Thoracic aorta (tissue), 2 donors: ENCODE measurements around the gene EIF3F. TPM values are rescaled to one million over a fixed set of nuclear protein-coding genes. Genes with fewer than 3 reads are reported as not detected.

ENCODE experiments used
- ATAC-seq: fragments of 150-250 bp; one replicate; pipeline ENCODE4 v1.8.0; 2017; ENCODE audit warnings: low read depth; ENCODE audit not compliant: insufficient number of reproducible peaks, low FRiP score
- DNase-seq: peaks from one replicate; pipeline ENCODE4 v3.0.0-alpha.2; 2020; ENCODE audit warnings: low spot score
- H3K27ac ChIP-seq, 2 donors: fragments of 200-600 bp; sonication (generic); 1 replicate in 1 of 2; 2 replicates in 1 of 2; pipeline ENCODE4 v1.5.1; 2016; ENCODE audit warnings: mild to moderate bottlenecking in 2 of 2, moderate library complexity in 2 of 2
- H3K27me3 ChIP-seq: fragments of 200-600 bp; sonication (generic); replicated peaks from 2 replicates; pipeline ENCODE4 v1.6.0; 2016; ENCODE audit warnings: mild to moderate bottlenecking; ENCODE audit not compliant: insufficient read depth
- H3K36me3 ChIP-seq: fragments of 200-600 bp; sonication (generic); one replicate; pipeline ENCODE4 v1.5.1; 2016
- H3K4me1 ChIP-seq, 2 donors: fragments of 200-600 bp; sonication (generic); 1 replicate in 1 of 2; 2 replicates in 1 of 2; pipeline versions ENCODE4 v1.5.1 to v1.6.0; 2016; ENCODE audit warnings: low read depth in 2 of 2, mild to moderate bottlenecking in 1 of 2; ENCODE audit not compliant: control insufficient read depth in 1 of 2
- H3K4me3 ChIP-seq: fragments of 200-600 bp; sonication (generic); 2 replicates; pipeline ENCODE4 v1.5.1; 2016; ENCODE audit warnings: mild to moderate bottlenecking
- H3K9me3 ChIP-seq: fragments of 200-600 bp; sonication (generic); 2 replicates; pipeline ENCODE4 v1.5.1; 2016
- total RNA-seq, 2 donors: library from RNA; depleted of rRNA; stranded (reverse); fragments of >200 nt; gene quantifications; one replicate each; pipeline versions ENCODE4 v1.1.0 to v1.2.3, GENCODE V29; 2016
- TF ChIP-seq, protein P1 (sequence below): fragments of 200-600 bp; sonication (generic); IDR thresholded peaks from one replicate; pipeline ENCODE4 v1.5.1; 2019; ENCODE audit warnings: antibody characterized with exemption

Gene EIF3F
- total RNA-seq, 2 donors from 2014 or later, result 125 to 166 TPM

DNA sequence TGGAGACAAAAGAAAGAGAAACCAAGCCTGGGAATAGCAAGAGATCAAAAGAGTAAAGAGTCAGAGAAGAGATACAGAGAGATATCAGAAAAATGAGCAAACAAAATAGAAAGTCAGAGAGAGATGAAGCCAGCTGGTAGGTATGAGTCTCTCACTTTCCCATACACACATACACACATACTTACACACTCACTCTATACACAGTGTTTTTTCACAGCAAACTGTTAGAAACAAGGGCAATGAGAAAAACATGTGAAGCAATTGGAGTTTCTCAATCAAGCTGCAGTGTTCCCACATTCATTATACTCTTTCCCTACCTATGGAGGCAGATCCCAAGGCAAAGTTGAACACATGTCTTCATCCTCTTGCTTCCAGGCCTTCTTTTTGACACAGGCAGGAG lies 19.3 kb upstream of the EIF3F start:
- ATAC-seq (no peak), DNase-seq (no peak)
- Histone ChIP-seq H3K9me3 (no peaks in the 10 kb centered on the region), H3K36me3 (no peaks in the 10 kb centered on the region), H3K4me1 (no peaks in the 10 kb centered on the region), H3K4me3 (no peak overlapping the region), H3K27ac (no peak overlapping the region), H3K27me3 (no peaks in the 10 kb centered on the region)
- TF ChIP-seq, protein P1, sequence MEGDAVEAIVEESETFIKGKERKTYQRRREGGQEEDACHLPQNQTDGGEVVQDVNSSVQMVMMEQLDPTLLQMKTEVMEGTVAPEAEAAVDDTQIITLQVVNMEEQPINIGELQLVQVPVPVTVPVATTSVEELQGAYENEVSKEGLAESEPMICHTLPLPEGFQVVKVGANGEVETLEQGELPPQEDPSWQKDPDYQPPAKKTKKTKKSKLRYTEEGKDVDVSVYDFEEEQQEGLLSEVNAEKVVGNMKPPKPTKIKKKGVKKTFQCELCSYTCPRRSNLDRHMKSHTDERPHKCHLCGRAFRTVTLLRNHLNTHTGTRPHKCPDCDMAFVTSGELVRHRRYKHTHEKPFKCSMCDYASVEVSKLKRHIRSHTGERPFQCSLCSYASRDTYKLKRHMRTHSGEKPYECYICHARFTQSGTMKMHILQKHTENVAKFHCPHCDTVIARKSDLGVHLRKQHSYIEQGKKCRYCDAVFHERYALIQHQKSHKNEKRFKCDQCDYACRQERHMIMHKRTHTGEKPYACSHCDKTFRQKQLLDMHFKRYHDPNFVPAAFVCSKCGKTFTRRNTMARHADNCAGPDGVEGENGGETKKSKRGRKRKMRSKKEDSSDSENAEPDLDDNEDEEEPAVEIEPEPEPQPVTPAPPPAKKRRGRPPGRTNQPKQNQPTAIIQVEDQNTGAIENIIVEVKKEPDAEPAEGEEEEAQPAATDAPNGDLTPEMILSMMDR, result no peak

DNA sequence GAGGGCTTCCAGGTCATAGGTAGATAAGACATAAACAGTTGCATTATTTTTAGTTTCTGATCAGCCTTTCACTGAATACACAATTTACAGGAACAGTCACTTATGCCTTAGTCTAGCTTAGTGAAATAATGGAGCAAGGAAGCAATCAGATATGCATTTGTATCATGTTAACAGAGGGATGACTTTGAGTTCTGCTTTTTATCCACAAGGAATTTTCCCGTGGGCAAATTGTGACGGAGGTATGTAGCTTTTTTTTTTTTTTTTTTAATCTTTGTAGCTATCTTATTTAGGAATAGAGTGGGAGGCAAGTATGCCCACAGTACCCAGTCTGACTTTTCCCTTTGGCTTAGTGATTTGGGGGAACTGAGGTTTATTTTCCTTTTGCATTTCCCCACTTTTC lies 18.5 kb upstream of the EIF3F start:
- Histone ChIP-seq H3K4me1 (no peaks in the 10 kb centered on the region), H3K27me3 (no peaks in the 10 kb centered on the region), H3K4me3 (no peak overlapping the region), H3K27ac (no peak overlapping the region), H3K36me3 (no peaks in the 10 kb centered on the region), H3K9me3 (no peaks in the 10 kb centered on the region)
- DNase-seq (no peak), ATAC-seq (no peak)
- TF ChIP-seq, protein P1, result no peak

DNA sequence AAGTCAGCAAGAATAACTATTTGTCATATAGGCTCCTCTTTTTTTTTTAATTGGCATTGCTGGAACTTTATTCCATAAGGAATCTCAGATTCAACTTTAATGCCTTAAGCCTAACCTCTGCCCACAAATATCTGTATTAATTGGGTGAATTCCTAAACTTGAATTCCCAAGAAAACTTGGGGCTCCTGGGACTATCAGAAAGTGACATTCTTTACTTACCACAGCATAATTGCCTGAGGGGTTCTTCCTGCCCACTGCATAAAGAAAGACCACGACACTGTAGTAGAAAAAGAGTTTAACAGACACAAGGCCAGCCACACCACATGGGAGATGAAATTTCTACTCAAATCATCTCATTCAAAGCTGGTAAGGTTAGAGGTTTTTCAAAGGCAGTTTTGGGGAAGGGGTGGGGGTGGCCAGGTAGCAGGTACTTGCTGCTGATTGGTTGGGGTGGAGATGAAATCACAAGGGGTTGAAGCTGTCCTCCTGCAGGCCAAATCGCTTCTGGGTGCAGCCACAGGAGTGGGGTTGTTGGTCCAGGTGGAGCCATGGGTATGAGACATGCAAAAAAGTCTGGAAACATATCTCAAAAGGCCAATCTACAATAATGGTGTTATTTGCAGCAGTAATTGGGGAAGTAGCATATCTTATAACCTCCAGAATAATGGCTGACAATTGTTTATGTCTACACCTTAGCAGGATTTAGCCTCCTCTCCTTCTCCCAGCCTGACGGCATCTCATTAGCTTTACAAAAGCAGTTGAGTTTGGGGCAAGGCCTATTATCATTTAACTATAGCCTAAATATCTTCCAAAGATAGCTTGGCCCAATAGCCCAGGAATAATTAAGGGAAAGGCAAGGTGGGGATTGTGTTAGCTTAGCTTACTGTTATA lies 17.1 kb upstream of the EIF3F start:
- TF ChIP-seq, protein P1, result no peak
- Histone ChIP-seq H3K36me3 (no peaks in the 10 kb centered on the region), H3K9me3 (no peaks in the 10 kb centered on the region), H3K4me3 (no peak overlapping the region), H3K27me3 (no peaks in the 10 kb centered on the region), H3K27ac (no peak overlapping the region), H3K4me1 (no peaks in the 10 kb centered on the region)
- ATAC-seq (no peak), DNase-seq (no peak)

DNA sequence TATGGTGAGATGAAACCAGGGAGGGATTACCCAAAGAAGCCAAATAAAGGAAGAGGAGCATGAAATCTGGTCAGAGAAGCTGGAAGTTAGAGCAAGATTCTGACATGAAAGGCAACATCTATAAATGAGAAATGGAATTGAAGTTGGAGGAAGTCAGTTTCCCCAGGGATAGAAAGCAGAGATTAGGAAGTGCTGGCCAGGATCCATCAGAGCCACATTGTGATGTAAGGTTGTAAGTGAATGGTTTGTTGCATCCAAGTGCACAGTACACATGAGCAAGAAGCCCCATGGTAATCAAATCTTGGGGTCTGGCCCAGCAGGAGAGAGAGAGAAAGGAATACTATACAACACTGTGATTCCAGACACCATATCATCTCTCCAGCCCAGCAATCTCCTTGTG lies 15.3 kb upstream of the EIF3F start:
- TF ChIP-seq, protein P1, result no peak
- Histone ChIP-seq H3K27me3 (no peaks in the 10 kb centered on the region), H3K27ac (no peak overlapping the region), H3K4me3 (no peak overlapping the region), H3K9me3 (no peaks in the 10 kb centered on the region), H3K36me3 (no peaks in the 10 kb centered on the region), H3K4me1 (no peaks in the 10 kb centered on the region)
- ATAC-seq (no peak), DNase-seq (no peak)

DNA sequence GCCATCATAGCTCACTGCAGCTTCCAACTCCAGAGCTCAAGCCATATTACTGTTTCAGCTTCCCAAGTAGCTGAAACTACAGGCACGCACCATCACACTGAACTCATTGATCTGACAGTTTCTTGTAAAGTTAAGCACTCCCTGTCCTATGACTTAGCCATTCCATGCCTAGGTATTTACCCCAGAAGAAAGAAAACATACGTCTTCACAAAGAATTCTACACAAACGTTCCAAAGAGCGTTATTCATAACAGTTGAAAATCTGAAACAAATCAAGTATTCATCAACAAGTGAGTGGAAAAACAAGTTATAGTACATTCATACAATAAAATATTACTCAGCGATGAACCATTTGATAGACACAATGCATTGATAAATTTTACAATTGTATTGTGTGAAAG lies 14.1 kb upstream of the EIF3F start:
- no peak overlapping the region for H3K27ac ChIP-seq
- H3K4me1 ChIP-seq, result no peaks in the 10 kb centered on the region
- no peaks in the 10 kb centered on the region for H3K9me3 ChIP-seq
- H3K36me3 ChIP-seq, result no peaks in the 10 kb centered on the region
- DNase-seq (no peak), ATAC-seq (no peak)
- TF ChIP-seq, protein P1, result no peak
- no peaks in the 10 kb centered on the region for H3K27me3 ChIP-seq
- H3K4me3 ChIP-seq, result no peak overlapping the region
